H1 (cell line): ENCODE data around the gene ABHD12. TPM values are rescaled to one million over a fixed set of nuclear protein-coding genes. Genes with fewer than 3 reads are reported as not detected.

Experiments used
- CTCF ChIA-PET: fragments of 300-600 bp; sonication (Branson Sonifier 250); formaldehyde crosslinking; loops from one replicate; lab custom pipeline; 2021; ENCODE audit not compliant: partially characterized antibody; lab: Charles Lee
- POLR2A ChIA-PET: fragments of 300-600 bp; sonication (Branson Sonifier 250); formaldehyde crosslinking; loops from one replicate; lab custom pipeline; 2021; ENCODE audit warnings: inconsistent platforms; ENCODE audit not compliant: partially characterized antibody; lab: Charles Lee
- DNase-seq, 2 experiments: peaks; one replicate each; pipeline versions ENCODE4 v3.0.0 to v3.0.0-alpha.2; 2010 to 2022; ENCODE audit warnings: low spot score in 2 of 2, low read depth in 1 of 2, mixed read lengths in 1 of 2
- FAIRE-seq: peaks from 2 replicates; lab custom pipeline; 2011; peaks lifted over from hg19 to GRCh38; lab: Jason Lieb, UNC
- H2AFZ ChIP-seq: 2 replicates; pipeline ENCODE4 v1.8.1; 2012; ENCODE audit warnings: low read length, inconsistent platforms
- H2AK5ac ChIP-seq: 2 replicates; pipeline ENCODE4 v1.6.1; 2013; ENCODE audit warnings: low read depth, low read length
- H2BK120ac ChIP-seq: replicated peaks from 2 replicates; pipeline ENCODE3; 2013; ENCODE audit warnings: low read depth, low read length, inconsistent platforms
- H2BK12ac ChIP-seq: 2 replicates; pipeline ENCODE4 v1.6.1; 2013; ENCODE audit warnings: low read depth, low read length
- H2BK15ac ChIP-seq: 2 replicates; pipeline ENCODE4 v1.6.1; 2013; ENCODE audit warnings: low read length
- H2BK20ac ChIP-seq: 2 replicates; pipeline ENCODE4 v1.6.1; 2013; ENCODE audit warnings: low read length
- H2BK5ac ChIP-seq: 2 replicates; pipeline ENCODE4 v1.6.1; 2013; ENCODE audit warnings: low read depth, low read length
- H3K14ac ChIP-seq: 2 replicates; pipeline ENCODE4 v1.6.1; 2013; ENCODE audit warnings: inconsistent platforms; ENCODE audit not compliant: insufficient read length
- H3K18ac ChIP-seq: 2 replicates; pipeline ENCODE4 v1.6.1; 2013; ENCODE audit warnings: low read length; ENCODE audit errors: extremely low read depth
- H3K23ac ChIP-seq: 2 replicates; pipeline ENCODE4 v1.6.1; 2013; ENCODE audit warnings: inconsistent platforms; ENCODE audit not compliant: insufficient read length
- H3K23me2 ChIP-seq: 2 replicates; pipeline ENCODE4 v1.6.1; 2013; ENCODE audit warnings: low read depth, low read length
- H3K27ac ChIP-seq: 2 replicates; pipeline ENCODE4 v1.6.1; 2011; ENCODE audit warnings: low read depth, low read length, inconsistent platforms
- H3K27me3 ChIP-seq, 4 experiments: replicated peaks in 1 of 4; 1 replicate in 1 of 4; 2 replicates in 3 of 4; pipeline versions ENCODE4 v1.6.1 to v1.8.1; 2011 to 2013; ENCODE audit warnings: low read length in 3 of 4, mild to moderate bottlenecking in 3 of 4, inconsistent platforms in 2 of 4, mixed read lengths in 2 of 4, moderate library complexity in 1 of 4; ENCODE audit not compliant: control insufficient read depth in 3 of 4, insufficient read depth in 3 of 4; ENCODE audit errors: extremely low read depth in 1 of 4
- H3K36me3 ChIP-seq, 4 experiments: 2 replicates each; pipeline versions ENCODE4 v1.6.1 to v1.8.1; 2011 to 2013; ENCODE audit warnings: mild to moderate bottlenecking in 4 of 4, low read length in 3 of 4, moderate library complexity in 2 of 4, control low read depth in 1 of 4, inconsistent platforms in 1 of 4; ENCODE audit not compliant: insufficient read depth in 4 of 4, control insufficient read depth in 2 of 4
- H3K4ac ChIP-seq: replicated peaks from 2 replicates; pipeline ENCODE3; 2013; ENCODE audit warnings: low read length, low read depth, mixed read lengths, inconsistent platforms; ENCODE audit not compliant: insufficient read length
- H3K4me1 ChIP-seq, 4 experiments: replicated peaks in 1 of 4; 1 replicate in 1 of 4; 2 replicates in 3 of 4; pipeline versions ENCODE4 v1.6.1 to v1.8.1; 2011 to 2013; ENCODE audit warnings: low read length in 3 of 4, inconsistent platforms in 2 of 4, mixed read lengths in 1 of 4; ENCODE audit not compliant: insufficient read depth in 4 of 4, control insufficient read depth in 3 of 4
- H3K4me2 ChIP-seq, 2 experiments: 2 replicates each; pipeline versions ENCODE4 v1.6.1 to v1.8.1; 2011 to 2013; ENCODE audit warnings: low read depth in 2 of 2, low read length in 2 of 2, control low read depth in 1 of 2, inconsistent platforms in 1 of 2, mild to moderate bottlenecking in 1 of 2; ENCODE audit not compliant: insufficient read depth in 1 of 2
- H3K4me3 ChIP-seq, 4 experiments: fragments of 200-600, 300-600 bp in 1 of 4; sonication (generic), shearing (Covaris generic), sonication (Bioruptor Twin) in 1 of 4; 2 replicates each; pipeline versions ENCODE4 v1.5.1 to v1.8.1; 2011 to 2016; ENCODE audit warnings: low read length in 4 of 4, low read depth in 3 of 4, control low read depth in 2 of 4, inconsistent platforms in 2 of 4, mild to moderate bottlenecking in 2 of 4, mixed read lengths in 1 of 4, moderate library complexity in 1 of 4; ENCODE audit not compliant: insufficient read depth in 2 of 4; ENCODE audit errors: extremely low read depth in 1 of 4
- H3K56ac ChIP-seq: replicated peaks from 2 replicates; pipeline ENCODE3; 2013; ENCODE audit warnings: low read depth, mild to moderate bottlenecking, mixed read lengths, low read length, inconsistent platforms; ENCODE audit not compliant: insufficient read length
- H3K79me1 ChIP-seq: 2 replicates; pipeline ENCODE4 v1.6.1; 2013; ENCODE audit warnings: low read depth, low read length, control low read depth
- H3K79me2 ChIP-seq, 2 experiments: 2 replicates each; pipeline versions ENCODE4 v1.6.1 to v1.8.1; 2012 to 2013; ENCODE audit warnings: low read length in 2 of 2, mild to moderate bottlenecking in 2 of 2, inconsistent platforms in 1 of 2; ENCODE audit not compliant: insufficient read depth in 2 of 2, control insufficient read depth in 1 of 2
- H3K9ac ChIP-seq, 4 experiments: replicated peaks in 1 of 4; 1 replicate in 1 of 4; 2 replicates in 3 of 4; pipeline versions ENCODE4 v1.6.1 to v1.8.1; 2011 to 2013; ENCODE audit warnings: low read depth in 3 of 4, low read length in 3 of 4, control low read depth in 2 of 4, mild to moderate bottlenecking in 2 of 4, moderate library complexity in 2 of 4, inconsistent platforms in 1 of 4; ENCODE audit errors: extremely low read depth in 1 of 4
- H3K9me3 ChIP-seq, 2 experiments: 2 replicates each; pipeline versions ENCODE4 v1.6.1 to v1.8.1; 2012 to 2013; ENCODE audit warnings: mild to moderate bottlenecking in 2 of 2, moderate library complexity in 2 of 2, control low read depth in 1 of 2, inconsistent platforms in 1 of 2, low read depth in 1 of 2, low read length in 1 of 2, mixed read lengths in 1 of 2; ENCODE audit not compliant: insufficient read depth in 2 of 2
- H4K20me1 ChIP-seq, 2 experiments: replicated peaks in 1 of 2; 2 replicates each; pipeline versions ENCODE3 to v1.8.1; 2011 to 2013; ENCODE audit warnings: inconsistent platforms in 2 of 2, low read length in 2 of 2, mild to moderate bottlenecking in 1 of 2; ENCODE audit not compliant: insufficient read depth in 2 of 2, control insufficient read depth in 1 of 2
- H4K5ac ChIP-seq: 2 replicates; pipeline ENCODE4 v1.6.1; 2013; ENCODE audit warnings: low read length, low read depth, mixed read lengths, inconsistent platforms; ENCODE audit not compliant: insufficient read length
- H4K8ac ChIP-seq: 2 replicates; pipeline ENCODE4 v1.8.0; 2013; ENCODE audit warnings: mild to moderate bottlenecking, moderate library complexity, low read length, inconsistent platforms; ENCODE audit not compliant: insufficient read depth; ENCODE audit errors: extremely low read depth
- H4K91ac ChIP-seq: replicated peaks from 2 replicates; pipeline ENCODE3; 2013; ENCODE audit warnings: low read length, mixed read lengths, inconsistent platforms; ENCODE audit not compliant: insufficient read length
- ASH2L ChIP-seq: fragments of 200-600, 300-600 bp; sonication (generic); IDR thresholded peaks from one replicate; pipeline ENCODE4 v1.7.1; 2017; ENCODE audit warnings: low read length
- BCL11A ChIP-seq, 2 experiments: IDR thresholded peaks; one replicate each; pipeline ENCODE4 v1.6.1; 2011; ENCODE audit warnings: low read depth in 2 of 2, low read length in 2 of 2, mild to moderate bottlenecking in 2 of 2
- BRCA1 ChIP-seq: IDR thresholded peaks from 2 replicates; pipeline ENCODE4 v1.6.1; 2012; ENCODE audit warnings: low read depth, low read length, improper control_type of control experiment
- CHD2 ChIP-seq: IDR thresholded peaks from 2 replicates; pipeline ENCODE4 v1.6.1; 2012; ENCODE audit warnings: low read length, improper control_type of control experiment
- CTBP2 ChIP-seq: IDR thresholded peaks from 2 replicates; pipeline ENCODE4 v1.7.0; 2011; ENCODE audit warnings: borderline replicate concordance, mild to moderate bottlenecking, moderate library complexity, mixed read lengths, low read length; ENCODE audit not compliant: insufficient read depth, insufficient read length
- FOSL1 ChIP-seq: IDR thresholded peaks from 2 replicates; pipeline ENCODE4 v1.6.1; 2011; ENCODE audit warnings: mild to moderate bottlenecking, low read depth, low read length, moderate library complexity; ENCODE audit not compliant: insufficient read depth
- PHF8 ChIP-seq: fragments of 200-600 bp; sonication (generic); conservative IDR thresholded peaks from 2 replicates; pipeline ENCODE4 v1.7.1; 2012; ENCODE audit warnings: low read depth, mild to moderate bottlenecking, inconsistent platforms, low read length, moderate library complexity
- POU5F1 ChIP-seq: IDR thresholded peaks from 2 replicates; pipeline ENCODE4 v1.6.1; 2011; ENCODE audit warnings: low read depth, mild to moderate bottlenecking, low read length, moderate library complexity
- RXRA ChIP-seq: IDR thresholded peaks from 2 replicates; pipeline ENCODE4 v1.6.1; 2011; ENCODE audit warnings: low read depth, mild to moderate bottlenecking, low read length, moderate library complexity; ENCODE audit not compliant: insufficient read depth
- TAF1 ChIP-seq: IDR thresholded peaks from 2 replicates; pipeline ENCODE4 v1.6.1; 2011; ENCODE audit warnings: mild to moderate bottlenecking, low read depth, low read length
- WGBS, 2 experiments: shearing (Covaris generic) in 1 of 2; methylation state at CpG; one replicate each; pipeline versions ENCODE4 v1.1.6 to v1.1.7; 2013 to 2015; ENCODE audit warnings: low lambda C conversion rate in 2 of 2, mixed read lengths in 2 of 2, inconsistent platforms in 1 of 2, low coverage in 1 of 2, missing lambda C conversion rate in 1 of 2; ENCODE audit not compliant: insufficient replicate concordance in 2 of 2, insufficient coverage in 1 of 2, insufficient read length in 1 of 2; ENCODE audit errors: extremely low coverage in 1 of 2, missing lambda C conversion rate in 1 of 2; 5-methylcytosine and 5-hydroxymethylcytosine counted together
- polyA plus RNA-seq, 7 experiments: library from polyadenylated mRNA; depleted of rRNA in 3 of 7; stranded (reverse) in 5 of 7; unstranded in 2 of 7; fragments of >200 nt in 5 of 7; fragments of 200-250 nt in 2 of 7; gene quantifications; 1 replicate in 5 of 7; 2 replicates in 1 of 7; 4 replicates in 1 of 7; pipeline versions ENCODE4 v1.2.1 to v1.2.3, GENCODE V29; 2011 to 2013; ENCODE audit warnings: missing spikeins in 2 of 7, mixed read lengths in 2 of 7
- total RNA-seq: library from RNA; stranded (reverse); fragmentation: NEBNext Ultra II Directional; extraction: Animal tissue kit (Norgen Biotek cat#: 25700); gene quantifications from 2 replicates; pipeline ENCODE4 v1.2.1, GENCODE V29; 2021
- TF ChIP-seq, protein P1 (sequence below), 3 experiments: IDR thresholded peaks; 1 replicate in 2 of 3; 2 replicates in 1 of 3; pipeline versions ENCODE4 v1.5.1 to v1.6.1; 2011; ENCODE audit warnings: low read length in 3 of 3, mild to moderate bottlenecking in 3 of 3, inconsistent platforms in 2 of 3, low read depth in 1 of 3, moderate library complexity in 1 of 3; ENCODE audit not compliant: insufficient read depth in 1 of 3; ENCODE audit errors: control extremely low read depth in 1 of 3

ABHD12 gene
- total and polyA plus RNA-seq, 2 of the 8 experiments (the other 6 are each of a cell fraction or from before 2014, with no cell fraction given), result 31.3 to 59.5 TPM

GRCh38 chr20:25281541-25281991, 109.1 kb downstream of the ABHD12 start:
- Histone ChIP-seq H2BK120ac (no peak overlapping the region), H2AFZ (no peak overlapping the region), H3K27ac (no peak overlapping the region), H2AK5ac (no peak overlapping the region), H3K79me2 (no peaks in the 10 kb centered on the region), H3K9me3 (no peaks in the 10 kb centered on the region), H2BK20ac (no peak overlapping the region), H3K9ac (no peak overlapping the region), H4K91ac (no peak overlapping the region), H2BK5ac (no peak overlapping the region), H3K4me3 (no peak overlapping the region), H4K8ac (no peak overlapping the region), H3K27me3 (no peaks in the 10 kb centered on the region), H3K23ac (no peak overlapping the region), H4K5ac (no peak overlapping the region), H3K4me1 (no peaks in the 10 kb centered on the region), H2BK12ac (no peak overlapping the region), H3K56ac (no peak overlapping the region), H4K20me1 (peaks cover 0 to 13% of the 10 kb centered on the region in 2 experiments), H2BK15ac (no peak overlapping the region), H3K14ac (no peak overlapping the region), H3K4ac (no peak overlapping the region), H3K18ac (no peak overlapping the region), H3K23me2 (no peaks in the 10 kb centered on the region), H3K36me3 (peaks cover 3 to 32% (median 17%) of the 10 kb centered on the region in 4 experiments; a peak in 6 of 8 replicates), H3K79me1 (no peaks in the 10 kb centered on the region; the same call in 1 of the 2 replicates), H3K4me2 (no peak overlapping the region)
- DNase-seq (no peak), FAIRE-seq (no peak)
- CTCF ChIA-PET, result interaction anchor here (0.9 to 1.6 kb wide), 3 partner anchors 13 to 118 kb away, joined by 3 read pairs; no protein-coding TSS in a partner anchor
- WGBS, 2 experiments, result 87% methylated on average over 21 of the region's 21 CpGs; no CpG with 5 or more reads in 1 of the 2 experiments
- POLR2A ChIA-PET, result interaction anchor here (1.4 kb wide), 2 partner anchors 12 to 18 kb away, joined by 3 read pairs; no protein-coding TSS in a partner anchor
- no peak for TF ChIP-seq PHF8
- no peak for TF ChIP-seq TAF1
- no peak for TF ChIP-seq CTBP2
- TF ChIP-seq RXRA, result no peak
- TF ChIP-seq BCL11A (IDR thresholded peaks at IDR 0.05; ENCODE audit: low read depth in 2 of 2, low read length in 2 of 2), result no peak
- TF ChIP-seq ASH2L, result no peak
- TF ChIP-seq, protein P1, sequence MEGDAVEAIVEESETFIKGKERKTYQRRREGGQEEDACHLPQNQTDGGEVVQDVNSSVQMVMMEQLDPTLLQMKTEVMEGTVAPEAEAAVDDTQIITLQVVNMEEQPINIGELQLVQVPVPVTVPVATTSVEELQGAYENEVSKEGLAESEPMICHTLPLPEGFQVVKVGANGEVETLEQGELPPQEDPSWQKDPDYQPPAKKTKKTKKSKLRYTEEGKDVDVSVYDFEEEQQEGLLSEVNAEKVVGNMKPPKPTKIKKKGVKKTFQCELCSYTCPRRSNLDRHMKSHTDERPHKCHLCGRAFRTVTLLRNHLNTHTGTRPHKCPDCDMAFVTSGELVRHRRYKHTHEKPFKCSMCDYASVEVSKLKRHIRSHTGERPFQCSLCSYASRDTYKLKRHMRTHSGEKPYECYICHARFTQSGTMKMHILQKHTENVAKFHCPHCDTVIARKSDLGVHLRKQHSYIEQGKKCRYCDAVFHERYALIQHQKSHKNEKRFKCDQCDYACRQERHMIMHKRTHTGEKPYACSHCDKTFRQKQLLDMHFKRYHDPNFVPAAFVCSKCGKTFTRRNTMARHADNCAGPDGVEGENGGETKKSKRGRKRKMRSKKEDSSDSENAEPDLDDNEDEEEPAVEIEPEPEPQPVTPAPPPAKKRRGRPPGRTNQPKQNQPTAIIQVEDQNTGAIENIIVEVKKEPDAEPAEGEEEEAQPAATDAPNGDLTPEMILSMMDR (IDR thresholded peaks at IDR 0.05; ENCODE audit: control extremely low read depth in 1 of 3, insufficient read depth in 1 of 3, low read depth in 1 of 3, low read length in 3 of 3), result no peak
- no peak for TF ChIP-seq POU5F1
- no peak for TF ChIP-seq FOSL1
- no peak for TF ChIP-seq CHD2
- TF ChIP-seq BRCA1, result no peak
